ENCODE measurements around the gene COL4A6.

COL4A6 gene

DNA sequence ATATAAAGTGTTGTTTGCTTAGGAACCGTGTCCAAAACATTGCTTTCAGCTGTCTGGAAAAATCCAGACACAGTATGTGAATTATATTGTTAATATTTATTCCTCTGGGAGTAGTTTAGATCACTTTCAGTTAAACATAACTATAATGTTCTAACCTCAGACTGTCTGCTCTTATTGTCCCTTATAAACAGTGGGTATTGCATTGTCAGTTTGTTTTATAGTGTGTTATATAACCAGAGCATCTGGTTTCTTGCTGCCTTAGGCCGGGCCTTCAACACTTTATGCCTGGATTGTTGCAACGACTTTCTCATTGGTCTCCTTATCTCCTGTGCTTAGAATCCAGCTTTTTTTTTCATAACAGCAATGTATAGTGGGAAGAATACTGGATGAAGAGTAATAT lies 320.2 kb downstream of the COL4A6 start:
- H3K4me1 ChIP-seq (ENCODE audit: control insufficient read depth, insufficient read depth, low read depth, low read length): peaks cover 2% of the 10 kb centered on the region
- no peak overlapping the region for H2BK5ac ChIP-seq (ENCODE audit: low read depth, low read length, poor library complexity, severe bottlenecking)
- no peak overlapping the region for H2AFZ ChIP-seq (ENCODE audit: low read depth, low read length)
- H3K79me1 ChIP-seq (replicated peaks; ENCODE audit: low read length, poor library complexity, severe bottlenecking): no peaks in the 10 kb centered on the region
- H2AK5ac ChIP-seq (ENCODE audit: low read length, severe bottlenecking): no peak overlapping the region
- no peak overlapping the region for H3K14ac ChIP-seq (ENCODE audit: low read length in 2 of 2)
- no peaks in the 10 kb centered on the region for H3K36me3 ChIP-seq (ENCODE audit: control insufficient read depth in 1 of 2, insufficient read depth in 2 of 2, low read depth in 1 of 2, low read length in 2 of 2)
- H4K8ac ChIP-seq (ENCODE audit: low read length): no peak overlapping the region
- H4K91ac ChIP-seq (ENCODE audit: low read length): no peak overlapping the region
- no peak overlapping the region for H3K18ac ChIP-seq (ENCODE audit: low read depth in 1 of 2, low read length in 2 of 2)
- H3K4me3 ChIP-seq (ENCODE audit: insufficient read depth in 1 of 2, low read depth in 1 of 2, low read length in 2 of 2): no peak overlapping the region
- no peak overlapping the region for H2BK15ac ChIP-seq (ENCODE audit: low read depth, poor library complexity, severe bottlenecking)
- no peak overlapping the region for H3K23ac ChIP-seq (ENCODE audit: low read length in 2 of 2)
- no peak overlapping the region for H3K4me2 ChIP-seq (ENCODE audit: low read length, poor library complexity, severe bottlenecking)
- H3K27me3 ChIP-seq (ENCODE audit: control insufficient read depth in 1 of 2, insufficient read depth in 1 of 2, low read length in 2 of 2): peaks cover 0 to 18% of the 10 kb centered on the region in 2 experiments
- DNase-seq: peak; percentile 28
- no peaks in the 10 kb centered on the region for H3K9me3 ChIP-seq (ENCODE audit: control insufficient read depth, low read length)
- H3K9ac ChIP-seq (ENCODE audit: low read length): no peak overlapping the region
- no peak overlapping the region for H2BK12ac ChIP-seq (ENCODE audit: low read length in 2 of 2)
- H3K4ac ChIP-seq (ENCODE audit: low read depth in 1 of 2, low read length in 2 of 2): no peak overlapping the region
- 28% methylated on average over 2 of the region's 3 CpGs for WGBS
- no peak overlapping the region for H3K27ac ChIP-seq (ENCODE audit: low read length, poor library complexity, severe bottlenecking)
- H2BK120ac ChIP-seq (ENCODE audit: low read depth, low read length): no peak overlapping the region

DNA sequence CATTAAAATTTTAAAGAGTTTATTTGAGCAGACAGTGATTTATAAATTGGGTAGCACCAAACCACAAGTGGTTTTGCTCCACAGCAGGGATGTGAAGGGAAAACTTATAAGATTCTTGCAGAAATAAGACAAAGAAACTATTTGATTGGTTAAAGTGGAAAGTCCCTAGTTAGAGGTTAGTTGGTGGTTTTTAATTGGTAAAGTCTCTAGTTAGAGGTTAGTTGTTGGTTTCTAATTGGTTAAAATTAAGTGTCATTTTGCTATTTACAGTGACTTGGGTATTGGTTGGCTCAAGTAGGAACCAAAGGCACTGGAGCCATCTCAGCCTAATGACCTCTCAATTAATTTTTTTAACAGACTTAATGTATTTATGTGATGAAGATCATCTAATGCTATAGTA lies 323.7 kb downstream of the COL4A6 start:
- H2BK5ac ChIP-seq (ENCODE audit: low read depth, low read length, poor library complexity, severe bottlenecking): no peak overlapping the region
- H3K9me3 ChIP-seq (ENCODE audit: control insufficient read depth, low read length): no peaks in the 10 kb centered on the region
- H3K18ac ChIP-seq (ENCODE audit: low read depth in 1 of 2, low read length in 2 of 2): no peak overlapping the region
- no peak overlapping the region for H3K23ac ChIP-seq (ENCODE audit: low read length in 2 of 2)
- H3K27ac ChIP-seq (ENCODE audit: low read length, poor library complexity, severe bottlenecking): no peak overlapping the region
- H3K9ac ChIP-seq (ENCODE audit: low read length): no peak overlapping the region
- H2BK120ac ChIP-seq (ENCODE audit: low read depth, low read length): no peak overlapping the region
- H3K79me1 ChIP-seq (replicated peaks; ENCODE audit: low read length, poor library complexity, severe bottlenecking): no peaks in the 10 kb centered on the region
- no peak overlapping the region for H2AFZ ChIP-seq (ENCODE audit: low read depth, low read length)
- no peak overlapping the region for H4K91ac ChIP-seq (ENCODE audit: low read length)
- H4K8ac ChIP-seq (ENCODE audit: low read length): no peak overlapping the region
- H3K4ac ChIP-seq (ENCODE audit: low read depth in 1 of 2, low read length in 2 of 2): no peak overlapping the region
- peaks cover 0 to 8% of the 10 kb centered on the region in 2 experiments for H3K27me3 ChIP-seq (ENCODE audit: control insufficient read depth in 1 of 2, insufficient read depth in 1 of 2, low read length in 2 of 2)
- no peak overlapping the region for H3K14ac ChIP-seq (ENCODE audit: low read length in 2 of 2)
- H3K4me2 ChIP-seq (ENCODE audit: low read length, poor library complexity, severe bottlenecking): no peak overlapping the region
- no peak overlapping the region for H3K4me3 ChIP-seq (ENCODE audit: insufficient read depth in 1 of 2, low read depth in 1 of 2, low read length in 2 of 2)
- H2BK12ac ChIP-seq (ENCODE audit: low read length in 2 of 2): no peak overlapping the region
- no peaks in the 10 kb centered on the region for H3K4me1 ChIP-seq (ENCODE audit: control insufficient read depth, insufficient read depth, low read depth, low read length)
- H3K36me3 ChIP-seq (ENCODE audit: control insufficient read depth in 1 of 2, insufficient read depth in 2 of 2, low read depth in 1 of 2, low read length in 2 of 2): no peaks in the 10 kb centered on the region
- H2AK5ac ChIP-seq (ENCODE audit: low read length, severe bottlenecking): no peak overlapping the region
- DNase-seq: no peak
- H2BK15ac ChIP-seq (ENCODE audit: low read depth, poor library complexity, severe bottlenecking): no peak overlapping the region
